HG02610 (cell line): ENCODE measurements around the gene CHST10.
"Not testable (repeated sequence)": the region's sequence is repeated elsewhere in the genome, so short reads cannot be mapped to it uniquely, and the experiment has no call there.

Experiments used
- ATAC-seq: cut with Tn5 transposase; IDR thresholded peaks from one replicate; pipeline ENCODE4 v1.9.1; 2021; ENCODE audit warnings: mild to moderate bottlenecking, moderate library complexity; ENCODE audit not compliant: unreplicated experiment

CHST10 gene

DNA sequence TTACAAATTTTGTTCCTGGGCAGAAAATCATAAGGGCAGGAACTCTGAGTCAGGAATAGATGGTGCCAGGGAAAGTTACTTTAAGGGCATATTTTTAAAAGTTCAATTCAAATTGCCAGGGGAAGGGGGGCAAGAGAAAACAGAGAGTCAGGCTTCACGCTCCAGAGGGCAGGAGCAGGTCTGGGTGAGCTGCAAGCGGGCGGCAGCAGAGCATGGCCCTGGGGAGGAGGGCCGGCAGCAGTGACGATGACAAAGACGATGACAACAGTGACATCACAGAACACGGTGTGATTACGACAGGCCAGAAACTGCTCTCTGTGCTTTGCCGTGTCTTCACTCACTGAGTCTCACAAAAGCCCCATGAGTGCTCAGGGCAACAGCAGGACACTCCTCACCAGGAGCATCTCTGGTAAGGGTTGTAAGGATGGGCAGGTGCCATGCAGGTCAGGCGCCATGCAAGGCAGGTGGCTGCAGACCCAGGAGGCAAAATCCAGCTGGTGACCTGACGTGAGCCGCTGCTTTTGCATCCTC, 23.3 kb downstream of the CHST10 start:
- peak; percentile 43 for ATAC-seq

DNA sequence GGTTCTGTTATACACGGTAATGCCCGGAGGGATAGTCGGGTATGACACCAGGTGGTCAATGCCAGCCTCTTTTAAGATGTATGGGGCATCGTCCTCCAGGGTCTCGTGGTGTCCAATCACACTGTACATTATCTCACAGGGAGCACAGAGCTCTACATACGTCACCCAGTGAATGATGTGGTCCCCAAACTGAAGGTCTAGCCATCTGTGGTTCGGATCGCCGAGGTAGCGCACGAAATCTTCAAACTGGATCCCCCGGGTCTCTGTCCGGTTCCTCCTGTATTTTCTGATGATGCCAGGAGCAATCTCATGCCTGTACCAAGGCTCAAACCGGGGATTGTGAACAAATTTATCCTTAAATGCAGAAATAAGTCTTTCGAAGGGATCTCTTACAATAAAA, 24.1 kb downstream of the CHST10 start:
- ATAC-seq, result no peak

DNA sequence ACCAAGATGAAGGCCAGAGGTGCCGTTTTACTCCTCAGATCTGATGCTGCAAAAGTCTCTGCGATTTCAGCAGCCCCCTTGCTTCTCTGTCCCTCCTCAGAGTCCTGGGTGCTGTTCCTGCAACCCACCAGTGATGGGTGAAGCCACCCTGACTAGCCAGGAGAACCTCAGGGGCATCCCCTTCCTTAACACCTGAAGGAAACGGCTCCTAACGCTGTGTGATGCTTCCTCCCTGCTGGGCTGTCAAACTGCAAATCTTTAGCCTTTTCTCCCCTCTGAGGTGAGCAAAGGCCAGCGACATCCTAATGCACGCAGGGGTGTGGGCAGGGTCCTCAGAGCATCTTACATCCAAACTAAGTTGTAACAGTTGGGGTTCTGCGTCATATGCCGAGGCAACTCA, 24.8 kb downstream of the CHST10 start:
- no peak for ATAC-seq

DNA sequence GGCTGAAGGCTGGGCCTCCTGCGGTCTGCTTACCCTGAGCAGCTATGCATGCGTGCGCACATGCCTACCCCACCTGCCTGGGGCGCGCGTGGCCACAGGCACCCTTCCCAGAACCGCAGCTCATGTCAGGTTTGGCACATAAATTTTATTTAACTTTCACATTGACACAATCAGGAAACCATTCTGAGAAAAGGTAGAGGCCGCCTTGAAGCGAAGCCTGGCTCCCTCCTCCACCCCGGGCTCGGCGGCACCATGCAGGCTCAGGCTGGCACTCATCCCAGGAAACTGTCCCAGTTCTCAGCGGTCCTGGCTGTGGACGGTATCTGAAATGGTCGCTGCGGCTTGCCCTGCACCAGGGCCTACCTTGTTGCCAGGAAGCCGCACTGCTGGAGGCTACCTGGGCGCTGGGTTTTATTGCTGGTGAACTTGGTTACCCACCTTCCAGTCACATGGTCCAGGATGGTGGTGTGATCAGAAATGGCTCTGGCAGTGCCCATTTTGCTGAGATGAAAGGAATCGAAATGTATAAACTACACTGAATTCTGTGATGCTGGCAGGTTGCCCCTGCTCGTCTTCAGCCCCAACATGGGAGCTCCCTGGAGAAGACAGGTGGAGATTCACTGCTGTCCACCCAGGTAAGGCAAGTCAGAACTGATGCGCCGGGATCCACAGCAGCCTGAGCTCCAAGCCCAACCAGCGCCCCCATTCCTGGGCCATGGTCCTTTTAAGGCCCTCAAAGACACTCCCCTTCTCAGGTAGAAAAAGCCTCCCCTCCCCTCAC, 25.5 kb downstream of the CHST10 start:
- no peak for ATAC-seq

DNA sequence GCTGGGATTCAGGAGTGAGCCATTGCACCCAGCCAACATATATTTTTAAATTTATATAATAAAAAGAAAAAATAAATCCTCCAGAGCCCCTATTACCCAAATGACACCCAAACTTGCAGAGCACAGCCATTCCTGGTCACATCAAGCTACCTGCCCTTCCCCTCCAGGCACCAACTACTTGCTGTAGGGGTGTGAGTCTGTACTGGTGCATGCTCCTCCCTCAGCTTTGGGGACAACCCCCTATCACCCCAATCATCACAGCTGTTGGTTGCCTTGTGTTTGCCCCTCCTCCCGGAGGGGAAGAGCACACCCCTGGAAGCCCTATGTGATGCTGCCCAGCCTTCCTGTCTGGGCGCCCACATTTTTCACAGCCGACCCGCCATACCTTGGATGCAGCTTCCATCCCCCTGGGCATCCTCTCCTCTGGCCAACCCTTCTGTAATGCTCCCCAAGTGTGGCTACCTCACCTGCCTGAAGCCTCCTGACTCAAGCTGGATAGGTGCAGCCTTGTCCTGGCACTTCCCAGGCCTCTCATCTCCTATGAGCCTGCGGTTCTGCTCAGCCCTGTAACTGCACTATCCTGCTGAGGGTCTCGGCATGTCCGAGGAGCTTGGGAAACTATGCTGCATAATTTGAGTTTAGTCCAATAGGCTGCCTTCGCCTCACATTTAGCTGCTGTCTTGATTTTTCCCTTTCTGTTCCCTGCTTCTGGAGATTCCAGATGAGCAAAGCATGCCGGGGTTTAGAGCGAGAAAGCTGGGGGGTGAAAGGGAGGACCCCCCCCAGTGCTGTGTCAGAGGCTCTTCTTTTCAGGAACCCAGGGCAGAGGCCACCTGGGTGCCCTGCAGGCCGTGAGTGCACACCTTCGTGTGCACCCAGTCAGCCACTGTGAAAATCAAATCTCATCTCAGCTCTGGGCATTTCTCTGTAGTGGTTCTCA, 27.2 kb downstream of the CHST10 start:
- ATAC-seq, result no peak

DNA sequence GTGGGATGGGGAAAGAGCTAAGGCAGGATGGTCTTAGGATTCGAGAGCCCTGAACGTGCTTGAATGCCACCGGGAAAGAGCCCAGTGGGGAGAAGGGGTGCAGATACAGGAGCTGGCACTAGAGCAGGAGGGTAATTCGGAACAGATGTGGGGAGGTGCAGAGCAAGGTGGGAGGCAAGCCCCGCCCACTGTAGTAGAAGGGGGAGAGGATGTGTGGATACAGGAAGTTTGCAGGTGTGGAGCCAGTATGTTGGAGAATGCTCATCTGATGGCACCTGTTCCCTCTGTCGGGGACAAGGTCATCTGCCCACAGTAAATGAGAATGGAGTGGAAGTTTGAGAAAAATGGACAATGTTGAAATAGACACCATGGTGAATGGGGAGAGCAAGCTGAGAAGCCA, 28.8 kb downstream of the CHST10 start:
- no peak for ATAC-seq

DNA sequence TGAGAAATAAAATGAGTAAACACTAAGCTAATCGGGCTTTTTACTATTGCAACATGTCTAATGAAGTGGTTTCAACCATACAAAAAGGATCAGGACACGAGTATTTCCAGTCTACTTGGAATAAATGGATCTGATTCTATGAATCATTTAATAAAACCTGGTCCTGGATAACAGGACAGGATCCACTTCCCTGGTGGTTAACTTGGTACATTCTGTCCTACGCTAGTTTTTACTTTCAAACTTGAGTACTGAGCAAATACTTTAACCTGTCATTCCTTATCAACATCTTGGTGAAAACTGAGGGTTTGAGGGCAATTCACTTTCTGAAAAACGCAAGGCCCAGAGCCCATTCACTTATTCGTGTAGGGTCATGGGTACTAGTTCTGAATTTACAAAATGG, 33.5 kb downstream of the CHST10 start:
- no peak for ATAC-seq

DNA sequence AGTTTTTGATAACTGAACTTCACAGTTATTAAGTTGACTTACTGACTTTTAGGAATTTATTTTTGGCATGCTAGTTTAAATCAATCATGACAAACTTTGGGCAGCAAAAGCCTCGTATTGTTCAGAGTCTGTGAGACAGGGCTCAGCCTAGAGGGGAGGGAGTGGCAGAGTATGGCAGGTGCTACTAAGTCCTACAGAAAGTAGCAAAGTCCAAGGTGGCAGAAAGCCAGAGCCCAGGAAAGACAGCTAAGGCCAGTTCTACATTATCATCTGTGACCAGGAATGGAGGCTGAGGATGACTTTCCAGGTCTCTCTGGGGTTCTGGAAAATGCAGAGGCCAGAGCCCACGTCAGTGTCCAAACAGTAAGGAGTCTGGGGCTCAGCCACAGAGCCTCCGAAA, 34.2 kb downstream of the CHST10 start:
- ATAC-seq, result no peak

DNA sequence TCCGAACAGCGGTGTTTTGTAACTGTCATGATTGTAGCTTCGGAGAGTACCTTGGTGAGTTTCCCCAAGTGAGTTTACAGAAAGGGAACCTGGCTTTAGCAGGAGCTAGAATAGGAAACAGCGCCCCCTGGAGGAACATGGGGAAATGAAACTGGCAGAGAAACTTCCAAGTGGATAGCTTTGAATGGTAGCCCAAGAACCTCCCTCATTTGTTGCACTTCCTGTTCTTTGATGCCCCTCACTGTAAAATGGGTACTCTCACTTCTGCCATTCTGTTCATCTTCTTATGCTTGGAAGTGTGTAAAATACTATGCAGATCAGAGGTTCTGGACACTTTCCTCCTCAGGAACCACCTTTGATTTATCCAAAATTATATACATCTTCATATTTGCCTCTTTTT, 36.2 kb downstream of the CHST10 start:
- peak; percentile 60 for ATAC-seq

DNA sequence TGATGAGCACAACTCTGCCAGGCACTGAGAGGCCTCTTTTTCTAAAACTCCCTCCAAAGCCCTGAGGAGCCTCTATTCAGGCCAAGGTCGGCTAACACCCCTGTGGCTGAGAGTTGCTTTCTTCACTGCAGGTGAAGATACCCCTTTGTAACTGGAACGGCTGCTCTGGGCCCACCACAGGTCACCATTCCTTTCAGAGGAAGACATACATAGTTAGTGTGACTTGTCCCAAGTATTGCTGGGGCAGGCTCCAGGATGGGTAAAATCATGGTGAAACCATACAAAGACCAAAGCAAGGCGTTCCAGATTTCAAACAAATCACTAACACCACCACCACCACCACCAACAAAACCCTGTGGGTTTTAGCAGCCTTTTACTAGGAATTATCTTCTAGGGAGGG, 36.8 kb downstream of the CHST10 start:
- no peak for ATAC-seq

DNA sequence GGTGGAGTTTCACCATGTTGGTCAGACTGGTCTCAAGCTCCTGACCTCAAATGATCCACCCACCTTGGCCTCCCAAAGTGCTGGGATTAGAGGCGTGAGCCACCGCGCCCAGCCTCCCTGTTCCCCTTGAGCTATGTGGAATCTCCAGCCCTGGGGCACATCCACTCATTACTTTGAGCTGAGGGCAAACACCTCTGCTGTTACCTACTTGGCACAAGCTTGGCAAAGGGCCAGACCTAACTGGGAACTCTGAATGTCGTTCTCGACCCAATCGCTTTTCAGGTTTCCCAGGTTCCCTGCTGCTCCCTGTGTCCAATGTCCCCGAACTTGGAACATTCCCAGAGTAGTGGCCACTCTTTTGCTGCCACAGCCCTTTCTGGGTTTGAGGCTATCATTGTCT, 40.6 kb downstream of the CHST10 start:
- ATAC-seq, result no peak

DNA sequence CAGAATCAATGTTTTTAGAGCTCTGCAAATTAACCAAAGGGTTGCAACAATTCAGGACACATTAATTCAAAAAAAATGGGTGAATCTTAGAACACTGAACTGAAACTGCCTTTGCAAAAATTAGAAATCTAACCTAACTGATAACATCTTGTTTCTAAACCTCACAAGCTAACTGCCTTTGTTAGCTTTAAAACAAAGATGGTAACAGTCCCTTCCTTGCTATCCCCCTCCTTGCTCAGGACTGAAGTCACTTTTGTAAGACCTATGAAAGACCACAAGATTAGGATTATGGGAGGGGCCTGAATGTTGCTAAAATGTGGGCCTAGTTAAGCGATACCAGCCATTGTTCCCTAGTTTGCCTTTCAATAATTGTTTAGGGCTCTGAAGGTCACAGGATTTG, 50.3 kb downstream of the CHST10 start:
- no peak for ATAC-seq

DNA sequence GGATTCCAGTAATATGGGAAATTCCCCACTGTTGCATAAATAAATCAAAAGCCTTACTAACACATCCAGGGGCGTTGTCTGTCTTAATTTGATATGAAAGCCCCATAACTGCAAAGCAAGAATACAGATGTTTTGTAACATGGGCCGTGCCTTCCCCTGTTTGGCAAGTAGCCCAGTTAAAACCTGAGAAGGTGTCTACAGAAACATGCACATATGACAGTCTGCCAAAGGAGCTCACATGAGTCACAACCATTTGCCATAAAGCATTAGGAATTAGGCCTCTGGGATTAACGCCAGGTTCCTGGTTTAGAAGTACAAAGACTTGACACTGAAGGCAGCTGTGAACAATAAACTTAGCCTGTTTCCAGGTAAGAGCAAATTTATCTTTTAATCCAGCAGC, 52.0 kb downstream of the CHST10 start:
- no peak for ATAC-seq

DNA sequence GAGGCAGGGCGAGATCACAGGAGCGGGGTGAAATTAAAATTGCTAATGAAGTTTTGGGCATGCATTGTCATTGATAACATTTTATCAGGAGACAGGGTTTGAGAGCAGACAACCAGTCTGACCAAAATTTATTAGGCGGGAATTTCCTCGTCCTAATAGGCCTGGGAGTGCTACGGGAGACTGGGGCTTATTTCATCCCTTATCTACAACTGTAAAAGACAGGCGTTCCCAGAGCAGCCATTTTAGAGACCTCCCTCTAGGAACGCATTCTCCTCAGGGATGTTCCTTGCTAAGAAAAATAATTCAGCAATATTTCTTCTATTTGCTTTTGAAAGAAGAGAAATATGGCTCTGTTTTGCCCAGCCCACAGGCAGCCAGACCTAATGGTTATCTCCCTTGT, 55.2 kb downstream of the CHST10 start:
- not testable (repeated sequence) for ATAC-seq

DNA sequence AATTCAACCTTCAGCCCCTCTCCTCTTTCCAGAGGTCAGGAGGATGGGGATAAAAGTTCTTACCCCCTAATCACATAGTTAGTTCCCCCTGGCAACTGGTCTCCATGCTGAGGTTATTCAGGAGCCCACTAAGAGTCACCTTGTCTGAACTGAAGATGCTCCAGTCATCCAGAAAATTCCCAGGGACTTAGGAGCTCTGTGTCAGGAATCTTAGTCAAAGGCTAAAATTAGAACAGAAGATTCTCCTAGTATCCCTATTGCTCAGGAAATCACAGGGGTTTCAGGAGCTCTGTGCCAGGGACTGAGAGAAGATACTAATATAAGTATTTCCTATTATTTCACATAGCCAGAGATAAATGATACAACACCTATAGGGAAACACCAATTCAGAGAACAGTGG, 57.9 kb downstream of the CHST10 start:
- ATAC-seq, result no peak

DNA sequence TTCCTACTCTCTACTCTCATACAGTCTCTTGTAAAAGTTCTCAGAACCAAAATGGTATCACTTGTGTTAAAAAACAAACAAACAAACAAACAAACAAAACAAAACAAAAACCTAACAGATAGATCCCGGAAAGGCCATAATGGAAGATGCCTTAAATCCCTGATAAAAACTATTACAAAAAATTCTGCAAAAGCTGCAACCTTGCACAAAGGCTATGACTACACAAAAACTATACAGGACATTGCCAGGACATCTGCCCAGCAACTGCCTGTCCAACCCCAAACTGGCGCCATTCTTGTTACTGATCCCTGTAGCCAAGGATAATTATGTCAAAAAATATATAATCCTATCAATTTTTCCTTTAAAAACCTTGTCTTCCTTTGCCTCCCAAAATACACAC, 58.9 kb downstream of the CHST10 start:
- no peak for ATAC-seq

DNA sequence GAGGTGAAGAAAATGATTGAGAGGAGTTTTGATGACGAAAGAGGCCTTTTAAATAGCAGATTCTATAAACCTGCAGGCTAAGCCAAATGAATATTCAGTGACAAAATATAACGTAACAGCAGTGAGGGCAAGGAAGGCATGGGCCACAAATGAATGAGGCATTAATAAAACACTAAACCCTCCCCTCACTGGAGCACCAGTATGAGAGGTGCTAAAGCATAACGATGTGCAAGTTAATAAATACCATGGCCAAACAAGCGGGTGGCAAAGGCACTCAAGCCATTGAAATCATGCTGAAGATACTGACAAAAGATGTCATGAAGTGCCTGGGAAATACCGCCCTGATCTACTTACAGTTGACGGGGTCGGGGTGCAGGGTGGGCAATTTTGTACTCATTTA, 64.9 kb downstream of the CHST10 start:
- no peak for ATAC-seq

DNA sequence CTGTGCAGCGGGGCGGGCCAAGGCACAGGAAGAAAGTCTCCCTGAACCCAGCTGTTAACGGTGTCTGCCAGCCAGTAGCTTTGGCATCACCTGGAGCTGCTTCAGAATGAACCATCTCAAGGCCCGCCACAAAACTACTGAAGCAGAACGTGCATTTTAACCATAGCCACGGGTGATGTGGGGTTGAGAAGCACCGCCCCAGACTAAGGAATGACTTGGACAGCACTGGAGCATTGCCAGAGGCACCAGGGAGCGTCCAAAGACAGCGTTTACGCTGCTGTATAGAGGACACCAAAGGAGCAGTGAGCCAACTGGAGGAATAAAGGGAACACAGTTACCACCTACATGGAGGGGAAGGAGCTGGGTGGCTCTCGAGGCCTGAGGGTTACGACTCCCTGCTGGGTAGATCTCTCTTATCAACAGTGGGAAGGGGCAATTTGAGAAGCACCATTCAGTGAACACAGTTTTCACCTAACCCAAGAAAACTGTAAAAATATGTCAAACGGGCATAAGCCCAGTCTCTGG, 66.7 kb downstream of the CHST10 start:
- no peak for ATAC-seq

DNA sequence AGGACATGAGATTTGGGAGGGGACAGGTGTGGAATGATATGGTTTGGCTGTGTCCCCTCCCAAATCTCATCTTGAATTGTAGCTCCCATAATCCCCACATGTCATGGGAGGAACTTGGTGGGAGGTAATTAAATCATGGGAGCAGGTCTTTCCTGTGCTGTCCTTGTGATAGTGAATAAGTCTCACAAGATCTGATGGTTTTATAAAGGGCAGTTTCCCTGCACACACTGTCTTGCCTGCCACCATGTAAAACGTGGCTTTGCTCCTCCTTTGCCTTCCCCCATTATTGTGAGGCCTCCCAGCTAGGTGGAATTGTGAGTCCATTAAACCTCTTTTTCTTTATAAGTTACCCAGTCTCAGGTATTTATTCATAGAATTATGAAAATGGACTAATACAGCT, 72.3 kb downstream of the CHST10 start:
- ATAC-seq, result not testable (repeated sequence)

DNA sequence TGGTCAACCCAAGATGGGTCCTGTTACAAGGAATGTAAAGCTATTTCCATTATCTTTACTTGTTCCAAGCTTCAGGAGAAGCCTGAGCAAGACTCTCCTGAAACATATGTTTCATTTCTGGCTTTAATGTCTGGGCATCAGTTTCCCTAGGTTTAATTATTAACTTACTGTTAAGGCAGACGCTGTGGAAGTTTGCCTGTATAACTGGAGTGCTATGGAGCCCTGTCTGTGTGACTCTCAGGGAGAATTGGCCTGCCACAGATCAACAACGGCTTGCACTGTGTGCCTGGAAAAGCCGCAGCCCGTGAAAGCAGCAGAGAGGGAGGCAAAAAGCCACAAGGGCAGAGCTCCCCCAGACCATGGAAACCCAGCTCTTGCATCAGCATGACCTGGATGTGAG, 73.0 kb downstream of the CHST10 start:
- no peak for ATAC-seq

DNA sequence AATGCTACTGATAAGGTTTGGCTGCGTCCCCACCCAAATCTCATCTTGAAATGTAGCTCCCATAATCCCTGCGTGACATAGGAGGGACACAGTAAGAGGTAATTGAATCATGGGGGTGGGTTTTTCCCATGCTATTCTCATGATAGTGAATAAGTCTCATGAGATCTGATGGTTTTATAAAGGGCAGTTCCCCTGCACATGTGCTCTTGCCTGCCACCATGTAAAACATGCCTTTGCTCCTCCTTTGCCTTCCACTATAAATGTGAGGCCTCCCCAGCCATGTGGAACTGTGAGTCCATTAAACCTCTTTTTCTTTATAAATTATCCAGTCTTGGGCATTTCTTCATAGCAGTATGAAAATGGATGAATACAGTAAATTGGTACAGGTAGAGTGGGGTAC, 75.0 kb downstream of the CHST10 start:
- not testable (repeated sequence) for ATAC-seq
